GM21447 (cell line): ENCODE results near the gene FAM107B.

Experiments
- ATAC-seq: cut with Tn5 transposase; IDR thresholded peaks from one replicate; pipeline ENCODE4 v1.9.1; 2021; ENCODE audit not compliant: unreplicated experiment

Gene FAM107B

DNA sequence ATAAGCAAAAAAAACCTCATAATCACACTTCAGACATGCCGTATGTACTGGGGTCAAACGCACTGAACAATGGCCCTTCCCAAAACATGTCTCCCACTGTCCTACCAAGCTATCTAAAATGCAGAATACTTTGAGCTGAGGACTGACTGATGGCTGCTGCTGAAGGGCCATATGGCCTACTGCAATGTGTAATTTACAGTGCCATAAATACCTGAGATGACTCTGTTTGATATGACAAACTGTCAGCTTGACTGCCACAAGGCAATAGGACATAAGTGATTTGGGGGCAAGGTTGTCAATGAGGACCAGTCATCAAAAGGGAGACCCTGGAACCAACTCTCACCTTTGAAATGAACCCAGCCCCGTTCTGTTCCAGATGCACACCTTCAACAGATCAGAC, 256.5 kb downstream of the FAM107B start:
- no peak for ATAC-seq

DNA sequence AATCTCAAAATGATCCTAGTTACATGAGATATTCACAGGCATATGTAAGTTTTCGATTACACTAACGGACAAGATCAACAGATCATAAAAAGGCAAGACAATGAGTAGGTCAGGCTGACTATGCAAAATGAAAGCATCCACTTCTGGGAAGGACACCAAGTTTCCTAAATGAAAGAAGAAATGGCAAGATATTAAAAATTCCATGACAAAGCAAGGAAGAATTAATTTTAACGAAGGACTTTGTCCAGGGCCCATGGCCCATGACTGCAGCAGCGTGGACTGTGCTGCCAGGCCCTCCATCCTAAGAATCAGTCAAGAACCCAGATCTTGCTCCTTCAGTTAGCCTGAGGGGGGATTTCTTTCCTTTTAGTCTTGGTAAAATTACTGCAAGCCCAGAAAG, 261.6 kb downstream of the FAM107B start:
- no peak for ATAC-seq

- ATAC-seq: no peak
Measured at GRCh38 chr10:14510346-14510745, 264.4 kb downstream of the FAM107B start.

- ATAC-seq: no peak
Measured at GRCh38 chr10:14508725-14509124, 266.0 kb downstream of the FAM107B start.

GRCh38 chr10:14507781-14508180, 266.9 kb downstream of the FAM107B start:
- no peak for ATAC-seq

DNA sequence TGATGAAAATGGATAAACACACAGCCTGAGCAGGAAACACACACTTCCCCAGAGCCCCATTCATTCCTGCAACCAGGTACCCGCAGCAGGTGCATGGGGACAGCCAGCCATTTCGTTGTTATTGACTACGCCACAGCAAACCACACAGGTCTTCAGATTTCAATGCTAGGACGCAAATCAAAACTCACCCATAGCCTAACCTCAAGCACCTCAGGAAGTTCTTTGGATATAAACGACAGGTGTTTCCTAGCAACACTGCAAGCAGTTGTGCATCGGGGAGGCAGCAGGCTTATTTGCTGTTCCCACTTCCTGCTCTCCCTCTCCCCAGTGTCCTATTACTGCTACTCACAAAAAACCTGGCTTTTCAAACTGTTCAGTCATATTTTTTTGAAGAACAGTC, 267.5 kb downstream of the FAM107B start:
- ATAC-seq: no peak

GRCh38 chr10:14502431-14502830, 272.3 kb downstream of the FAM107B start:
- ATAC-seq: no peak

- ATAC-seq: no peak
Measured at GRCh38 chr10:14500172-14500765, 274.4 kb downstream of the FAM107B start.

- ATAC-seq: no peak
Measured at GRCh38 chr10:14499601-14499904, 275.1 kb downstream of the FAM107B start.

GRCh38 chr10:14498326-14498725, 276.4 kb downstream of the FAM107B start:
- no peak for ATAC-seq

- ATAC-seq: no peak
Measured at GRCh38 chr10:14491811-14492210, 282.9 kb downstream of the FAM107B start.

- no peak for ATAC-seq
Measured at GRCh38 chr10:14489522-14490177, 285.0 kb downstream of the FAM107B start.

- ATAC-seq: no peak
Measured at GRCh38 chr10:14487488-14487883, 287.2 kb downstream of the FAM107B start.

- ATAC-seq: no peak
Measured at GRCh38 chr10:14486777-14487487, 287.8 kb downstream of the FAM107B start.

DNA sequence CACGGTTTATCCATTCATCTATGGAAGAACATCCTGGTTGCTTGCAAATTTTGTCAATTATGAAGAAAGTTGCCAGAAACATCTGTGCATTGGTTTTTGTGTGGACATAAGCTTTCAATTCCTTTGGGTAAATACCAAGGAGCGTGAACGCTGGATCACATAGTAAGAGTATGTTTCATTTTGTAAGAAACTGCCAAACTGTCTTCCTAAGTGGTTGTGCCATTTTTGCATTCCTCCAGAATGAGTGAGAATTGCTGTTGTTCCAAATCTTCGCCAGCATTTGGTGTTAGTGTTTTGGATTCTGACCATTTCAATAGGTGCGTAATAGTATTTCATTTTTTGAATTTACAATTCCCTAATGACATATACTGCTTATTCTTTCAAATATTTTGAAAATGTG, 288.7 kb downstream of the FAM107B start:
- ATAC-seq: no peak

GRCh38 chr10:14483417-14483816, 291.3 kb downstream of the FAM107B start:
- ATAC-seq: no peak

DNA sequence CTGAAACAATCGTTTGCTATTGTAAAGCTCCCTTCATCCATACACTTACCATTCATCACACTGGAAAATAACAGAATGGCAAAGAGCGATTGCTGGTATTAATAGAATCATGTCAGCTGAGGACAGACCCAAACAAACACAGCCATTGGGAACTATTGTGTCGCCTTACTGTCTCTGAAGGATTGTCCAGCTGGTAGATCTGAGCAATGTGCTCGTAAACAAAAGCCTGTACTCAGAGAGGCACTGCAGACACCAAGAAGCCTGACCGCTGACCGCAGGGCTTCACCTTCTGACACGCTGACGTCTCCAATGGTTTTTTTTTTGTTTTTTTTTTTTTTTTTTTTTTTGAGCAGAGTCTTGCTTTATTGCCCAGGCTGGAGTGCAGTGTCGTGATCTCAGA, 292.9 kb downstream of the FAM107B start:
- no peak for ATAC-seq

DNA sequence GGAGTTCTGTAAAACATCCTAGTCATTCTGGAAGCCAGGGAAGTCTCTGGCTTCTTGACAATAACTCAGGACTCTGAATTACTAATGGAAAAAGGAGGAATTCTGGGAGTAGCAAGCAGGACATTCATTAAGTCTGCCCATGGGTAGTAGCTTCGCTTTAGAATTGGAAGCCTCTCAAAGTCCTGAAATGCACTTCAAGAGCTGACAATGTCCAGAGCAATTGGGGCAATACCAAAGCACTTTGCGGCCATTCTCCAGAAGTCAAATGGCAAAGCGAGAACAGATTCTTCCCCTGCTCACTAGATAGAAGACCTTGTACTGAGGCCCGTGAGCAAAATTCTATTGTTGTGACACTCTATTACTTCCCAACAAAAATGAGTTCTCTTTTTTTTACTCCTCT, 293.7 kb downstream of the FAM107B start:
- no peak for ATAC-seq

DNA sequence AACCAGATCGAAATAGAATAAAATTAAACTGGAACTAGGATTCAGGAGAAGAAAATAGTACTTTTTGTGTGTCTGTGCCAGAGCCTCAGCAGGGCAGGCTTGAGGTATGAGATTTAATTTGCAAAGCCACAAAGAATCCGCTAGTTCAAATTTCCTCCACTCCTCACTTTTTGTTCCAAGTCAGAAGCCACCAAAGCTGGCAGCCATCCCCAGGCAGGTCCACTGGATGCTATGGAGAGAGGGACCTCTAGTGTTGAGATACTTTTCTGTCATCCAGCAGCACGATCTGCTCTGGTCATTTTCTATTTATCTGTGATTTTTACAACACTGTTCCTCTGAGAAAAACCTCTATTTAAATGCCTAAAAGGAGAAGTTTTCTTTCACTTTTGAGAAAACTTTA, 296.1 kb downstream of the FAM107B start:
- ATAC-seq: no peak

- no peak for ATAC-seq
Measured at GRCh38 chr10:14478201-14478600, 296.5 kb downstream of the FAM107B start.

GRCh38 chr10:14477408-14477710, 297.3 kb downstream of the FAM107B start:
- no peak for ATAC-seq

DNA sequence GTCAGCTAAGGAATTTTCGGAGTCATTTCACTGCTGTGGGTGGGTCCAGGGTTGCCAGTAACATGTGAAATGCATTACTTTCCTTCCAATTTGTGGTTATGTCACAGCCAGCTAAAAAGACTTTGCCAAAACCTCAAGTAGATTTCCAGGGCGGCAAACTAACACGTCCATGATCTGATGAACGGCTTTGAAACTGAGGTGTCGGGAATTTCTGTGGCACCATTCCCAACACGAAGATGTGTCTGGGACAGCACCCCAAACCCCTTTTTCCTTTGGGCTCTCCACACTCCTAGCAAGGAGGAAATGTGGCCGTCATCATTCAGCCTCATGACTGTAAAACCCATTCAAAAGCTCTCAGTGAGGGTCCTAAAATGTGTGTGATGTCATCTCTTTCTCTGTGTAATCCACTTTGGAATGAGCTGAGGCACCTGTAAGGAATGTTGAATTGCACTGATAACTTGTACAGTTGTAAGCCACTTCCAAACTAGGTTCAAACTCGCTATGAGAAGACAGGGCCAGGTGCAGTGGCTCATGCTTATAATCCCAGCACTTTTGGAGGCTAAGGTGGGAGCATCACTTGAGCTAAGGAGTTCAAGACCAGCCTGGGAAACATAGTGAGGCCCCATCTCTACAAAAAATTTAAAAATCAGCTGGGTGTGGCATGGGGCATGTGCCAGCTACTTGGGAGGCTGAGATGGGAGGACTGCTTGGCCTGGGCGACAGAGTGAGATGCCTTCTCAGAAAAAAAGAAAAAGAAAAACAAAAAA, 297.9 kb downstream of the FAM107B start:
- ATAC-seq: no peak
